ENCODE measurements around the gene C2orf92. TPM values are rescaled to one million over a fixed set of nuclear protein-coding genes. Genes with fewer than 3 reads are reported as not detected.

C2orf92 gene
- polyA plus RNA-seq, 1 experiment: 2.7 TPM

DNA sequence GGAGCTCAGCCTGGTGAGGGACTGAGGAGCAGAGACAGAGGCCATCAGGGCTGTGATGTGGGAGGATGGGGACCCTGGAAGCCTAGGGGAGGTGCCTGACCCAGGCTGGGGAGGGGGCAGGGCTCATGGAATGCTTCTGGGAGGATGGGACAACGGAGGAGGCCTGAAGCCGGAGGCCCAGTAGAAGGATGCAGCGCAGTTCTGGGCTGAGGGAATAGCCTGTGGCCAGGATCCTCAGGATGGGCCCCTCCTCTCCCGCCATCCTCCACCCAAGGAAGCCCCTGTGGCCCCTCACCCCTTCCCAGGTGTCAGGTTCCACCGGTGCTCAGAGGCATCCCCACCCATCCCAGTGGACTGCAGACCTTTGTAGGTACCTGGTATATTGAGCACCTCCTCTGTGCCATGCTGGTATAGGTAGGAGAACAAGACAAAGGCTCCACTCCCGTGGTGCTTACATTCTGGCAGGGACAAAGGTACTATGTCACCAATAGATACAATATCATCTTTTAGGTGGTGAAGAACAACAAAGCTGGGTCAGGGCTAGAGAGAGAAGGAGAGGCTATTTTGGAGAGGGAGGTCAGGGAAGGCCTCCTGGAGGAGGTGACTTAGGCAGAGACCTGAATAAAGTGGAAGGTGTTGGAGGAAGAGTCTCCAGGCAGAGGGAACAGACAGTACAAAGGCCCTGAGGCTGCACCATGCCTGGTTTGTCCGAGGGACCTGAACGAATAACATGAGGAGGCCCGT is 46.6 kb downstream of the C2orf92 start:
- H3K36me3 ChIP-seq (ENCODE audit: control insufficient read depth, insufficient read depth, low read length): no peaks in the 10 kb centered on the region
- no peaks in the 10 kb centered on the region for H3K27me3 ChIP-seq (ENCODE audit: control insufficient read depth, insufficient read depth, low read length)
- TF ChIP-seq, protein P1, sequence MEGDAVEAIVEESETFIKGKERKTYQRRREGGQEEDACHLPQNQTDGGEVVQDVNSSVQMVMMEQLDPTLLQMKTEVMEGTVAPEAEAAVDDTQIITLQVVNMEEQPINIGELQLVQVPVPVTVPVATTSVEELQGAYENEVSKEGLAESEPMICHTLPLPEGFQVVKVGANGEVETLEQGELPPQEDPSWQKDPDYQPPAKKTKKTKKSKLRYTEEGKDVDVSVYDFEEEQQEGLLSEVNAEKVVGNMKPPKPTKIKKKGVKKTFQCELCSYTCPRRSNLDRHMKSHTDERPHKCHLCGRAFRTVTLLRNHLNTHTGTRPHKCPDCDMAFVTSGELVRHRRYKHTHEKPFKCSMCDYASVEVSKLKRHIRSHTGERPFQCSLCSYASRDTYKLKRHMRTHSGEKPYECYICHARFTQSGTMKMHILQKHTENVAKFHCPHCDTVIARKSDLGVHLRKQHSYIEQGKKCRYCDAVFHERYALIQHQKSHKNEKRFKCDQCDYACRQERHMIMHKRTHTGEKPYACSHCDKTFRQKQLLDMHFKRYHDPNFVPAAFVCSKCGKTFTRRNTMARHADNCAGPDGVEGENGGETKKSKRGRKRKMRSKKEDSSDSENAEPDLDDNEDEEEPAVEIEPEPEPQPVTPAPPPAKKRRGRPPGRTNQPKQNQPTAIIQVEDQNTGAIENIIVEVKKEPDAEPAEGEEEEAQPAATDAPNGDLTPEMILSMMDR (IDR thresholded peaks at IDR 0.05; ENCODE audit: insufficient read depth, low read depth, low read length): no peak
- DNase-seq (ENCODE audit: low read depth): no peak
- no peak overlapping the region for H3K4me3 ChIP-seq (ENCODE audit: low read depth, low read length)
- ChIA-PET CTCF (interaction anchor here (0.9 to 2.3 kb wide), 4 partner anchors 8 to 669 kb away, joined by 3 to 5 read pairs (median 3); no protein-coding TSS in a partner anchor), POLR2A (no interaction called here)

GRCh38 chr2:97716695-97717612 is 47.4 kb downstream of the C2orf92 start:
- TF ChIP-seq, protein P1 (IDR thresholded peaks at IDR 0.05; ENCODE audit: insufficient read depth, low read depth, low read length): no peak
- no peaks in the 10 kb centered on the region for H3K36me3 ChIP-seq (ENCODE audit: control insufficient read depth, insufficient read depth, low read length)
- POLR2A ChIA-PET: no interaction called here
- no peak for DNase-seq (ENCODE audit: low read depth)
- CTCF ChIA-PET: interaction anchor here (1.0 kb wide), 1 partner anchor 126 kb away, joined by 3 read pairs; no protein-coding TSS in a partner anchor
- no peaks in the 10 kb centered on the region for H3K27me3 ChIP-seq (ENCODE audit: control insufficient read depth, insufficient read depth, low read length)
- H3K4me3 ChIP-seq (ENCODE audit: low read depth, low read length): no peak overlapping the region

GRCh38 chr2:97717613-97717995 is 48.1 kb downstream of the C2orf92 start:
- ChIA-PET POLR2A (no interaction called here), CTCF (interaction anchor here (0.7 kb wide), 1 partner anchor 9 kb away, joined by 3 read pairs; no protein-coding TSS in a partner anchor)
- no peaks in the 10 kb centered on the region for H3K27me3 ChIP-seq (ENCODE audit: control insufficient read depth, insufficient read depth, low read length)
- no peaks in the 10 kb centered on the region for H3K36me3 ChIP-seq (ENCODE audit: control insufficient read depth, insufficient read depth, low read length)
- DNase-seq (ENCODE audit: low read depth): no peak
- no peak overlapping the region for H3K4me3 ChIP-seq (ENCODE audit: low read depth, low read length)
- TF ChIP-seq, protein P1 (IDR thresholded peaks at IDR 0.05; ENCODE audit: insufficient read depth, low read depth, low read length): no peak

DNA sequence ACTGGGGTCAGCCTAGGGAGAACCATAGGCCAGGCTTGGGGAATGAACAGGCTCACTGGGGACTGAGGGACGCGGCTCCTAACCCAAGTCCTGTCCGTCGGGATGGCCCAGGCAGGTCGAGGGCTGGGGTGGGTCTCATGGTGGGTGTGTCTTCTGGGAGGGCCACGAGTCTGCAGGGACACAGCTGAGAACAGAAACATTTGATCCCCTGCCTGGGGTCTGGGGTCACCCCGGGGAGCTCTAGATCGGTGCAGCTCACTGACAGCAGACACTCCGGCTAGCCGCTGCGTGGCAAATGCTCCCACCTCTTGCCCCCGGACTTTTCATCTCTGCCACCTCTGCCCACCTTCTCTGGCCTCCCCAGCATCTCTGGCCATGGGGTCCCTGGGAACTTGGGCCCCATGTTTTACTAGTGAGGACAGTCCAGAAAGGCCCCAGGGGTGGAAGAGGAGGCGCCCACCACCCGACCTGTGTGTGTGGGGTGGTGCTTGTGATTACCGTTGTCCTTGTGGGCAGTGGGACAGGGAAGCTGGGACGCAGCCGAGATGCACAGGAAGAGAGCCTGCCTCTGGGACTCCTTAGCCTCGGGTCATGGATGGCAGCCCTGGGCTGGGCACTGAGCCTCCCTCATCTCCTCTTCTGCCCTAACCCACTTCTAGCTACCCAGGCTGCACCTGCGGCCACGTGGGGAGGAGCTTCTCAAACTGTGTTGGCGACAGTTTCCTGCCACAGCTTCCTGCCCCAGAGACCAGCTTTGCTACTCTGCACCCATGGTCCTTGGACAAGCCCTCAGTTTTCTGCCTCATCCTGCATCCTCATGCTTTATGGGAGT is 48.8 kb downstream of the C2orf92 start:
- CTCF ChIA-PET: interaction anchor here (0.7 kb wide), 1 partner anchor 10 kb away, joined by 3 read pairs; no protein-coding TSS in a partner anchor
- Histone ChIP-seq H3K36me3 (ENCODE audit: control insufficient read depth, insufficient read depth, low read length) (no peaks in the 10 kb centered on the region), H3K27me3 (ENCODE audit: control insufficient read depth, insufficient read depth, low read length) (no peaks in the 10 kb centered on the region), H3K4me3 (ENCODE audit: low read depth, low read length) (no peak overlapping the region)
- POLR2A ChIA-PET: no interaction called here
- TF ChIP-seq, protein P1 (IDR thresholded peaks at IDR 0.05; ENCODE audit: insufficient read depth, low read depth, low read length): no peak
- DNase-seq (ENCODE audit: low read depth): no peak
